Frontal cortex (tissue), 4 donors: ENCODE results near the gene CPTP. TPM values are rescaled to one million over a fixed set of nuclear protein-coding genes. Genes with fewer than 3 reads are reported as not detected.

Source experiments
- DNase-seq, 2 donors: peaks; one replicate each; pipeline ENCODE4 v3.0.0; 2012; ENCODE audit warnings: low spot score in 2 of 2
- FAIRE-seq: peaks from 2 replicates; lab custom pipeline; 2012; peaks lifted over from hg19 to GRCh38; lab: Jason Lieb, UNC
- total RNA-seq: library from RNA; depleted of rRNA; stranded (reverse); fragments of >200 nt; gene quantifications from one replicate; pipeline ENCODE4 v1.2.3, GENCODE V29; 2014
- donor health status: control.
- donor health status: control.
- donor health status: control.

CPTP gene
- total RNA-seq, 1 donor from 2014 or later, result 14.3 TPM

DNA sequence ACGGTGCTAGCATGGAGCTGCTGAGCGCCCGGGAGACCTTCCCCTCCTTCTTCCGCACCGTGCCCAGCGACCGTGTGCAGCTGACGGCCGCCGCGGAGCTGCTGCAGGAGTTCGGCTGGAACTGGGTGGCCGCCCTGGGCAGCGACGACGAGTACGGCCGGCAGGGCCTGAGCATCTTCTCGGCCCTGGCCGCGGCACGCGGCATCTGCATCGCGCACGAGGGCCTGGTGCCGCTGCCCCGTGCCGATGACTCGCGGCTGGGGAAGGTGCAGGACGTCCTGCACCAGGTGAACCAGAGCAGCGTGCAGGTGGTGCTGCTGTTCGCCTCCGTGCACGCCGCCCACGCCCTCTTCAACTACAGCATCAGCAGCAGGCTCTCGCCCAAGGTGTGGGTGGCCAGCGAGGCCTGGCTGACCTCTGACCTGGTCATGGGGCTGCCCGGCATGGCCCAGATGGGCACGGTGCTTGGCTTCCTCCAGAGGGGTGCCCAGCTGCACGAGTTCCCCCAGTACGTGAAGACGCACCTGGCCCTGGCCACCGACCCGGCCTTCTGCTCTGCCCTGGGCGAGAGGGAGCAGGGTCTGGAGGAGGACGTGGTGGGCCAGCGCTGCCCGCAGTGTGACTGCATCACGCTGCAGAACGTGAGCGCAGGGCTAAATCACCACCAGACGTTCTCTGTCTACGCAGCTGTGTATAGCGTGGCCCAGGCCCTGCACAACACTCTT lies 7.6 kb downstream of the CPTP start:
- FAIRE-seq (no peak), DNase-seq (no peak)

DNA sequence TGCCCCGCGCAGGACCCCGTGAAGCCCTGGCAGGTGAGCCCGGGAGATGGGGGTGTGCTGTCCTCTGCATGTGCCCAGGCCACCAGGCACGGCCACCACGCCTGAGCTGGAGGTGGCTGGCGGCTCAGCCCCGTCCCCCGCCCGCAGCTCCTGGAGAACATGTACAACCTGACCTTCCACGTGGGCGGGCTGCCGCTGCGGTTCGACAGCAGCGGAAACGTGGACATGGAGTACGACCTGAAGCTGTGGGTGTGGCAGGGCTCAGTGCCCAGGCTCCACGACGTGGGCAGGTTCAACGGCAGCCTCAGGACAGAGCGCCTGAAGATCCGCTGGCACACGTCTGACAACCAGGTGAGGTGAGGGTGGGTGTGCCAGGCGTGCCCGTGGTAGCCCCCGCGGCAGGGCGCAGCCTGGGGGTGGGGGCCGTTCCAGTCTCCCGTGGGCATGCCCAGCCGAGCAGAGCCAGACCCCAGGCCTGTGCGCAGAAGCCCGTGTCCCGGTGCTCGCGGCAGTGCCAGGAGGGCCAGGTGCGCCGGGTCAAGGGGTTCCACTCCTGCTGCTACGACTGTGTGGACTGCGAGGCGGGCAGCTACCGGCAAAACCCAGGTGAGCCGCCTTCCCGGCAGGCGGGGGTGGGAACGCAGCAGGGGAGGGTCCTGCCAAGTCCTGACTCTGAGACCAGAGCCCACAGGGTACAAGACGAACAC lies 8.3 kb downstream of the CPTP start:
- no peak for FAIRE-seq
- DNase-seq, result peak in 1 of 2 donors; percentile 57

DNA sequence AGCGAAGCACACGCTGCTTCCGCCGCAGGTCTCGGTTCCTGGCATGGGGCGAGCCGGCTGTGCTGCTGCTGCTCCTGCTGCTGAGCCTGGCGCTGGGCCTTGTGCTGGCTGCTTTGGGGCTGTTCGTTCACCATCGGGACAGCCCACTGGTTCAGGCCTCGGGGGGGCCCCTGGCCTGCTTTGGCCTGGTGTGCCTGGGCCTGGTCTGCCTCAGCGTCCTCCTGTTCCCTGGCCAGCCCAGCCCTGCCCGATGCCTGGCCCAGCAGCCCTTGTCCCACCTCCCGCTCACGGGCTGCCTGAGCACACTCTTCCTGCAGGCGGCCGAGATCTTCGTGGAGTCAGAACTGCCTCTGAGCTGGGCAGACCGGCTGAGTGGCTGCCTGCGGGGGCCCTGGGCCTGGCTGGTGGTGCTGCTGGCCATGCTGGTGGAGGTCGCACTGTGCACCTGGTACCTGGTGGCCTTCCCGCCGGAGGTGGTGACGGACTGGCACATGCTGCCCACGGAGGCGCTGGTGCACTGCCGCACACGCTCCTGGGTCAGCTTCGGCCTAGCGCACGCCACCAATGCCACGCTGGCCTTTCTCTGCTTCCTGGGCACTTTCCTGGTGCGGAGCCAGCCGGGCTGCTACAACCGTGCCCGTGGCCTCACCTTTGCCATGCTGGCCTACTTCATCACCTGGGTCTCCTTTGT lies 9.1 kb downstream of the CPTP start:
- DNase-seq (no peak), FAIRE-seq (no peak)

DNA sequence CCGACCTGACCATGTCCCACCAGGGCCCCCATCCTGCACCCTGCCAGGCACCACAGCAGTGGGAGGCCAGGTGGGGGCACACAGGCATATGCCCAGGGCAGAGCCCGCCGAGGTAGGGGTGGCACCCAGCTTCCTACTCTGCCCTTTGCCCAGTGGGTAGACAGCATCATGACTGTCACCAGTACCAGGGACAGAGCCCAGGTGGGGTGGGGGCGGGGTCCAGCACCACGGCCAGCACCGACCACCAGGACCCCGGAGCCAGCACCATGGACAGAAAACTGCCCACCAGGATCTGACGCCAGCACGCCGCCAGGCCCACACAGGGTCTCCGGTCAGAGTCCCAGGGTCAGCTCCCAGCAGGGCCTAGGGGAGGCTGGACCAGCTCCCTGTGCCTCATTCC lies 10.2 kb downstream of the CPTP start:
- FAIRE-seq, result no peak

DNA sequence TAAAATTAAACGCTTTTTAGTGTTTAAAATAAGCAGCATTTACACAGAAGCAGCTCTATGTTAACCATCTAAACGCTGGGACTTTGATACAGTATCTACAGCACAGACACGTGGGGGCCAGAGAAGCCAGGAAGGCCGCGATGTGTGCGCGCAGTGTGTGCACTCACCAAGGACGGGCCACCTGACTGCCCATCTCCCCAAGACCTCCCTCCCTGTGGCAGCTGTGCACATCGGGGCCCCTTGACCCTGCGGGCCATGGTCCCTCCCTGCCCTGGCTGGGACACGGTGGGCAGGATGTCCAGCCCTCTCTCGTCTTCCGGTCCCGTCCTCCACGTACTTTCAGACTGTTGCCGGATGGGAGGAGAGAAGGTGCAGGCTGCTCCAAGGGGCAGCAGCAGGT lies 10.7 kb downstream of the CPTP start:
- FAIRE-seq (no peak), DNase-seq (no peak)

More for the DNA sequence above, 10.2 kb downstream of the CPTP start:
- no peak for DNase-seq

DNA sequence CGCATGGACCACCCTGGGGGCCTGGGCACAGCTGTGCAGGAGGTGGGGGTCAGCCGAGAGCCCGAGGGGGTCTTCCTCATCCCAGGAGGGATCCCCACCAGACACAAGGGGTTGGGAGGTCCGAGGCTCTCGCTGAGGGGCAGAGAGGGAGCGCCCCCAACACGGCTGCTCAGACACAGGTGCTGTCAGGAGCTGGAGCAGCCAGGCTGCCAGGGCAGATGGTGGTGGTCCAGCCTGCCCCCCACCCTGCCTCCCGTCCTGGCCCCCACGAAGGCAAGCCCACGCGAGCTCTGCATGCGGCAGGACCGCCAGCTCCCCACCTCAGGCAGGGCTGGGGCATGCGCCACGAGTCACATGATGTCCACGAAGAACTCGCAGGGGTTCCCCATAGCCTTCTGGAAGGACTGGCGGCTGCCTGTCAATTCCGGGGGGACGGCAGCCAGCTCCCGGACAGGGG lies 11.2 kb downstream of the CPTP start:
- FAIRE-seq (no peak), DNase-seq (no peak)

DNA sequence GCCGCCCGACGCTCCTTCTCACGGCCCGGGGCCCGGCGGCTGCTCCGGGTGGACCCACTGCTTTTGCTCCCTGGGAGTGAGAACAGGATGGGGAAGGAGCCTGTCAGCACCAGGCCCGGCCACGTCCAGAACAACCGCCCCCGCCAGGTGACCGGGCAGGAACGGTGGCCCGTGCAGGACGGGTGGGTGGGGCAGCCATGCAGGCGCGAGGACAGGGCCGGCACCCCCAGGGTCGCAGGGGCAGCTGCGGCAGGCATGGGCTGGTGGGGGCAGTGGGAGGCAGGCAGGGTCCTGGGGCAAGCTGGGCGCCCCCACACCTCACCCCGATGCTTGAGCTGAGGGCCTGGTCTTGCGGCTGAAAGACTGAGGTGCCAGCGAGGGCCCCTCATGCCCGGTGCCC lies 11.8 kb downstream of the CPTP start:
- DNase-seq, result no peak
- no peak for FAIRE-seq

DNA sequence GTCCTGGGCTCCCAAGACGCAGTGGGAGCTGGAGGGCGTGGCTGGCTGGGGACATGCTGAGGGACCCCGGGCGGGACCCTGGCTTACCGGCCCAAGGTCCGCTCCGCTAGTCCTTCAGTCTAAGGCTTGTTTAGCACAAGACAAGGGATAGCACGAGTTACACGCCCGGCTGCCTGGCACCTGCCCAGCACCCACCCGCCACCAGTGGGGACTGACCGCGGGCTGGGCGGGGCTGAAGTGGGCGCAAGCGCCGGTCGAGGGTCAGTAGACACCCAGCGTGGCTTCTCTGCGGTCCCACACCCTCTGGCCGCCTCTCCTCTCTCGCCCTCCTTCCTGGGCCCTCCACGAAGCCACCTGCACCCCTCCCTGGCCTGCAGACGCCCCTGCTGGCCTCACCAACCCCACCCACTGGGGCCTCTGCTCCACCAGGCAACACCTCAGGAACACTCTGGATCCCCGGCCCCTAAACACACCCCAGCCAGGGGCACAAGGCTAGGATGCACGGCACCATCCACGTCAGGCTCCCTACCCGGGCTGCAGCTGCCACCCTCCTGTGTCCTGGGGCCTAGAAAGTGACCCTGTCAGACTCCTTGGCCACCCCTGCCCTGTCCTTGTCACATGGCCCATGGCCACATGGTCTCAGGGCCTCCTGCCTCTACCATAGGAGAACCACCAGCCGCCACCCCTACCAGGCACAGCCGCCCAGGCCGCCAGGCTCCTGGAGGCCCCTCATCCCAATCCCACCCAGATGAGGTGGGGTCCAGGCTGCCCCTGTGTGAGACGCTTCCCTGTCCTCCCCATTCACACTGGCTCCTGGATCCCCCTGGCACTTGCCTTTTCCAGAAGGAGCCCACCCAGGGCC lies 12.6 kb downstream of the CPTP start:
- FAIRE-seq (no peak), DNase-seq (no peak)

DNA sequence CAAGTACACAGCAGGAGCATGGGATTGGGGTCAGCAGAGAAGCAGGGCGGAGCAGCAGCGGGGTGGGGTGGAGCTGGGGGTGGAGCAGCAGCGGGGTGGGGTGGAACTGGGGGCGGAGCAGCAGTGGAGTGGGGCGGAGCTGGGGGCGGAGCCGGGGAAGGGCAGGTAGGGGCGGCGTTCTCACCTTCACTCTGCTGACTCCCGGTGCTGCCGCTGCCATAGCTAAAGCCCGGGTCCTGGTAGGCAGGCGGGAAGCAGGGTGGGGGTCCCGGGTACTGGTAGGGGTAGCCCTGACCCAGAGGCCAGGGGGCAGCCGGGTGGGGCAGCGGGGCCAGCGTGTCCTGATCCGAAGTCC lies 13.2 kb downstream of the CPTP start:
- no peak for FAIRE-seq
- DNase-seq, result no peak

DNA sequence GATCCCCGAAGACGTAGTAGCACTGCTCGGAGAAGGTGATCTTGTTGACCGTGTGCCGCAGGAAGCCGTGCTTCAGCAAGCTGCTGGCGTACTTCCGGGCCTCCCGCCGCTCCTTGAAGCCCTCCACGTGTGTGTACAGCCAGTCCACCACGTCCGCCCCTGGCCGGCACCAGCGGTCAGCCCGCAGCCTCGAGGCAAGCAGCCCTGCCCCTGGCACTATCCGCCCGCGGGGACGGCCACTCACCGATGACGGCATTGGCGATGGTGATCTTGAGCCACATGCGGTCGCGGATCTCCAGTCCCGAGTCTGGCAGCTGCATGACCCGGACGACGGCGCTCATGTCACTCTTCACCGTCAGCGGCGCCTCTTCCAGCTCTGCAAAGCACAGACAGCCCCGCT lies 13.7 kb downstream of the CPTP start:
- DNase-seq (no peak), FAIRE-seq (no peak)

DNA sequence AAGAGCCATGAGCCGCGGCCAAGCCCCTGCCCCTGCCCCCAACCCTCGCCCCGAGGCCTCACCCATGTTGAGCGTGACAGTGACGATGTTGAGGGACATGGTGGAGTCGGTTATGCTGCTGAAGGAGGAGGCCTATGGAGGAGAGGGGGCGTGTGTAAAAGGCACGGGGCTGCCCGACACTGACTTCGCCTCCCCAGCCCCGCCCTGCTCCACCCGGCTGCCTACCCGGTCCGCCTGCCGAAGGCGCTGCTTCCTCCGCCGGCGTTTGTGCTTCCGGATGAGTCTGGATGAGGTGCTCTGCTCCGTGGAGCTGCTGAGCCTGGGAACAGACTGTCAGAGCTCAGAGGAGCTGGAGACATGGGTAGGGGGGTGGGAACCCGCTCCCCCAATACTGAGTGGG lies 15.6 kb downstream of the CPTP start:
- DNase-seq, result no peak
- FAIRE-seq, result no peak

DNA sequence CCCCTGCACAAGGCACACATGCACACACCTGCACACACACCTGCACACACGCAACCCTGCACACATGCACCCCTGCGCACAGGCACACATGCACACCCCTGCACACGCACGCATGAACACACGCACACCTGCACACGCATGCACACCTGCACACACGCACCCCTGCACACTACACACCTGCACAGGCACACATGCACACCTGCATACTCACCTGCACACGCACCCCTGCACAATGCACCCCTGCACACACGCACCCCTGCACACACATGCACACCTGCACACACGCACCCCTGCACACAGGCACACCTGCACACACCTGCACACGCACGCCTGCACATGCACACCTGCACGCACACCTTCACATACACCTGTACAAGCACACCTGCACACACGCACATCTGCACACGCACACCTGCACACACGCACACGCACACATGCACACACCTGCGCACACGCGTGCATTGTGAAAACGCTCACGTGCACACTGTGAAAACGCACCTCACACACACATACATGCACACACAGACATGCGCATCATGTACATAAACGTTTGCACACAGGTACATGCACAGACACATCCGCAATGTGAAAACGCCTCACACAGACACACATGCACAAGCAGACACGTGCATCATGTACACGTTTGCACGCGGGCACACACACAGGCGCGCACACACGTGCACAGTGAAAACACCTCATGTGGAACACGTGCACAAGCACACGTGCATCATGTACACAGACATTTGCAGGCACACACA lies 16.4 kb downstream of the CPTP start:
- FAIRE-seq (no peak), DNase-seq (no peak)

DNA sequence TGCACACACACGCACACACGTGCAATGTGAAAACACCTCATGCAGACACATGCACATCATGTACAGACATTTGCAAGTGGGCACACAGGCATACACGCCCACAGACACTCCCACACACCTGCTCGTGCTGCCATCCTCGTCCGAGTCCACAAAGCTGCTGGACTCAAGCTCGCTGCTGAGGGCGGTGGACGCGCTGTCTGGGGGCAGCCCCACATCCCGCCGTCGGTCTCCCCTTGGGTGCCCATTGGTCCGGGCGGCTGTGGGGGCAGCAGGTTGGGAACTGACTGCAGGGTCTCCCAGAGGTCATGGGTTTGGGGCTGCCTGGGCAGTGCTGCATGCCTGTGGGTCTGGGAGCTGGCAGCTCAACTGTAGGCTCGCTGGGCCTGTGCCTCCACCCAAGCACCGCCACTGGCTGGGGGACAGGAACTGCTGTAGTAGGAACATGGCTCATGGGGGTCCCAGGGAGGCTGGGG lies 17.0 kb downstream of the CPTP start:
- no peak for DNase-seq
- FAIRE-seq, result no peak

DNA sequence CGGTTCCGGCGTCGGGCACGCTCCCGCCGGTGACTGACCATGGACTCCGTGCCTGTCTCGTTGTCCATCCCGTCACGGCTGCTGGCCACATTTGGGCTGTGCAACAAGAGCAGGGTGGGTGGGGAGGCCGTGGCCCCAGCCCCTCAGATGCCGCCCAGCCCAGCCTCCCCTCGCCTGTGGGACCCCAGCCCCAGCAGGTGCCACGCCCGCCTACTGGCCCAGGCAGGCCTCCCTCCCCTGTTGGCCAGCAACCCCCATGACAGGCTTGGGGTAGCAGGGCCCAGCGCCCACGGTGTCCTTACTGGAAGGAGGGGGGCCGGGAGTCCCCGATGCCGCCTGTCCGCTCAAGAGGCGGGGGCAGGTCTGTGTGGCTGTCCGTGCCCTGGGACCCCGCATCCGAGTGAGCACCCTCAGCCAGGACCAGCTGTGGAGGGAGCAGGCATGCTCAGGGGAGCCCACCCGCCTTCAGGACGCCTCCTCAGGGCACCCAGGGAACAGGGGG lies 17.5 kb downstream of the CPTP start:
- FAIRE-seq (no peak), DNase-seq (no peak)

DNA sequence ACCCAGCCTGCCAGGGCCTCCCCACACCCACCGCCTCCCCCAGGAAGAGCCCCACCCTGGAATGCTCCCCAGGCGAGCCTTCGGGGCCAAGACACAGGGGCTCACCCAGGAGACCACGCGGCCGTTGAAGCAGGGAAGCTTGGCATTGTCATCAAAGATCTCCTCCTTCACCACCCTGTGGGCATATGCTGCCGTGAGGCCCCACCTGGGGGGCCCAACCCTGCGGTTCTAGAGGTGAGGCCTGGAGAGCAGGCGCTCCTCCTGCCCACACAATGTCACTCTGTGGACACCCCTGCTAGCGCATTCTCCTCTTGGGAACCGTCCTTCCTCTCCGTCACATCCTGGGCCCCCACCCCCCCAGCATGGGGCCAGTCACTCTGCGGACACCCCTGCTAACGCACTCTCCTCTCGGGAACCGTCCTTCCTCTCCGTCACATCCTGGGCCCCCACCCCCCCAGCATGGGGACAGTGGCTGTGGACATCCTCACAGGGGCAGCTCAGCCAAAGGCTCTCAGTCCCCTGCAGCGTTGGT lies 18.0 kb downstream of the CPTP start:
- no peak for FAIRE-seq
- DNase-seq, result no peak

DNA sequence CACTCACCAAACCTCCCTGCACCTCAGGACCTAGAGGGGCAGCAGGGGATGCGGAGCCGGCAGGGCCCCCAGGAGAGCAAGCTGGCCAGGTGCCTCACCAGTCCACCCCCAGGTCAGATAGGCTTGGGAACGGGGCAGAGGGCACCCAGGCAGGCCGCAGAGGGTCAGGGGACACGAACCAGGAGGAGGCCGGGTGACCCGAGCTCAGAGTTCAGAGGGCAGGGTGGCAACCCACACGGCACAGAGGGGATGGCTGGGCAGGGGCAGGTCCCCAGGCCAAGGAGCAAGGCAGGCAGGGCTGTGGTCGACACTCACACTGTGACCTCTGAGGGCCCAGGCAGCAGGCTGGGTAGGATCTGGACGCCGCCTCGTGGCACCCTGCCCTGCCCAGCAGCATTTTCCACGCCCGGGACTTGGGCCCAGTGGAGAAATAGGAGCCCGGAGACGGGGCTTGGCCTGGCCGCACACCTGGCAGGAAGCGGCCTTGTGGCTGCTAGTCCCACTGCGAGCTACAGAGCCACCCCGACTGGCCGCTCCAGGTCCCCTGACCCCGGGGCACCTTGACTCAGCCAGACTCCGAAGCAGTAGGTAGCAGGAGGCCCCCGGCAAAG lies 19.3 kb downstream of the CPTP start:
- DNase-seq, result no peak
- FAIRE-seq, result no peak

DNA sequence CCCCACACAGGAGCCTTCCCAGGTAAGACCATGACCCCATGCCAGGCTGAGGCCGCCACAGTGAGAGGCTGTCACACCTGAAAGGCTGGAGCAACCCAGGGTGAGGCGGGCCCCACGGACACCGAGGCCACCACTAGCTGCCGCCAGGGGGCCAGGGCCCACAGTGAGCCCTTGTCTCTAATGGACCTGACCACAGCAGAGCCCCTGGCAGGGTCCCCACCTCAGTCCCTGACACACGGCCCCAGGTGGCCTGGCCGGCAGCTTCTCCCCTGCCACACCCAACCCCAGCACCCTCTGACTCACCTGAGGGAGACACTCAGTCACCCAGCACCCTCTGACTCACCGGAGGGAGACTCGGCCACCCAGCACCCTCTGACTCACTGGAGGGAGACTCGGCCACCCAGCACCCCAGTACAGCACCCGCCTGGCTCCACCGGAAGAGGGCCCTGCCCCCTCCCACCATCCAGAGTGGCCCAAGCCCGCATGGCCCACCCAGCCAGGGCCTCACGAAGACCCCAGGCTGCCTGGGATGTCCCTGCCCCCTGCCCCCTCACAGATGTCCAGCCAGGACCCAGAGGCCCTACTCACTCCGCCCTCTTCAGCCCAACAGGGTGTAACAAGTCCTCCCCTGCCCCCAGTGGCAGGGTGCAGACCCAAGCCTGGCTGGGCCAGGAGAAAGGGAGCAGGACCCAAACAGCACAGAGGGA lies 20.2 kb downstream of the CPTP start:
- FAIRE-seq (no peak), DNase-seq (no peak)

DNA sequence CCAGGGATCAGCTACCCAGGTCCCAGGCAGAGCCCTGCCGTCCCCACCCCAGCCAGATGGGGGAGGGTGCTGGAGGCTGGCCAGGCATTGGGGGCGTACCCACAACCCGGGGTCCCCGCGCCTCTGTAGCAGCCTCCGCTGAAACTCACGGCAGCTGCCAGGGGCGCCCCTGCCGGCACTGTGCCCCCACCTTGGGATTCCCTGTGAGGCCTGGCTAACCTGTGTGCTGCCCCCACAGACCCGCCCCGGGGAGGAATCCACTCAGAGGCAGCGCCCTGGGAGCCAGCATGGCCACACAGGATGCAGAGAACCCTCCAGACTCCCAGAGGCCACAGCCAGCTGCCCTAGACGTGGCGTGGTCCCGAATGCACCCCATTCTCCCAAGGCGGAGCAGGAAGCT lies 20.8 kb downstream of the CPTP start:
- FAIRE-seq, result no peak
- no peak for DNase-seq
